Stomach smooth muscle (tissue), 2 donors: ENCODE results near the gene GNAI2.
"Not testable (repeated sequence)": the region's sequence is repeated elsewhere in the genome, so short reads cannot be mapped to it uniquely, and the experiment has no call there.

Experiments used
- H3K27ac ChIP-seq: one replicate; pipeline ENCODE4 v1.7.0; 2013; ENCODE audit warnings: mild to moderate bottlenecking, low read length, inconsistent platforms
- H3K27me3 ChIP-seq, 2 donors: one replicate each; pipeline ENCODE4 v1.7.0; 2013; ENCODE audit warnings: low read length in 2 of 2; ENCODE audit not compliant: insufficient read depth in 2 of 2, control insufficient read depth in 1 of 2
- H3K36me3 ChIP-seq, 2 donors: one replicate each; pipeline ENCODE4 v1.7.0; 2013; ENCODE audit warnings: low read length in 2 of 2; ENCODE audit not compliant: control insufficient read depth in 2 of 2, insufficient read depth in 2 of 2
- H3K4me1 ChIP-seq: one replicate; pipeline ENCODE4 v1.7.0; 2013; ENCODE audit warnings: low read length; ENCODE audit not compliant: control insufficient read depth, insufficient read depth
- H3K4me3 ChIP-seq, 2 donors: one replicate each; pipeline ENCODE4 v1.7.0; 2013; ENCODE audit warnings: low read length in 2 of 2
- H3K9ac ChIP-seq, 2 donors: one replicate each; pipeline ENCODE4 v1.7.0; 2013; ENCODE audit warnings: low read length in 2 of 2, mild to moderate bottlenecking in 1 of 2
- H3K9me3 ChIP-seq, 2 donors: one replicate each; pipeline ENCODE4 v1.7.0; 2013; ENCODE audit warnings: low read length in 2 of 2; ENCODE audit not compliant: control insufficient read depth in 2 of 2
- donor health status: healthy.
- donor health status: Pancreatic carcinoma.

GNAI2 gene

DNA sequence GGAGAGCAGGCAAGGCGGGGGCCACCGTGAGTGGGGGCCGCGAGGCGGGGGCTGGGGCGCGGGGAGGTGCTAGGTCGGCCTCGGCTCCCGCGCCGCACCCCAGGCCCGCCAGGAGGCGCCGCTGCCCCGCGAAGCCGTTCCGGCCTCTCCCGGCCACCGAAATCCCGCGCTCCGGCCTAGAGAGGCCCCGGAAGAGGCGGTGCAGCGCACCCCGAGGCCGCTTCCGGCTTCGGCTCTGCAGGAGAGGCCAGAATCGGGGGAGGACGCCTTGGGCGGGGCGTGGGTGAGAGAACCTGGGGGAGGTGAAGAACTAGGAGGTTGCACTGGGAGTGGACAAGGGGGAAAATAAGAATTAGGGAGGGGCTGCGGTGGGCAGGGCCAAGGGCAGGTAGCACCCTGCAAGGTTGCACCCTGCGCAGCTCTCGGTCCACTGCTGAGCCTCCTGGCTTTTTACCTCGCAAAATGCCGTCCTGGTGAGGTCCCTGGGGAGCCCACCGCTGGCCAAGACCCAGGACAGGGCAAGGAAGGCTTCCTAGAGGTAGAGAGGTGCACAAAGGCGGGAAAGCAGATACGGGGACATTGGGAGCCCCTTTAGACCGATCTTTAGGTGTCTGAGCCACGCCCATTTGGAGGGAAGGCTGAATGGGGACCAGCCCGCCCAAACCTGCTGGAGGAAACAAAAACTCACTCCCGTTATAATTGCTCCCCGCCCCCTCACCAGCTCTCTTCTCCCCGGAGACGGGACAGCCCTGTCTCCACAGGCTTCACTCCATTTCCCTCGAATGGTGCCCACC lies 8.4 kb upstream of the GNAI2 start:
- H3K4me1 ChIP-seq: peaks cover 17% of the 10 kb centered on the region
- peak overlapping the region; percentile 66 to 75 for H3K9ac ChIP-seq
- no peaks in the 10 kb centered on the region for H3K36me3 ChIP-seq
- H3K27me3 ChIP-seq: no peaks in the 10 kb centered on the region
- peak overlapping the region; percentile 91 for H3K4me3 ChIP-seq
- no peaks in the 10 kb centered on the region for H3K9me3 ChIP-seq
- H3K27ac ChIP-seq: no peak overlapping the region

DNA sequence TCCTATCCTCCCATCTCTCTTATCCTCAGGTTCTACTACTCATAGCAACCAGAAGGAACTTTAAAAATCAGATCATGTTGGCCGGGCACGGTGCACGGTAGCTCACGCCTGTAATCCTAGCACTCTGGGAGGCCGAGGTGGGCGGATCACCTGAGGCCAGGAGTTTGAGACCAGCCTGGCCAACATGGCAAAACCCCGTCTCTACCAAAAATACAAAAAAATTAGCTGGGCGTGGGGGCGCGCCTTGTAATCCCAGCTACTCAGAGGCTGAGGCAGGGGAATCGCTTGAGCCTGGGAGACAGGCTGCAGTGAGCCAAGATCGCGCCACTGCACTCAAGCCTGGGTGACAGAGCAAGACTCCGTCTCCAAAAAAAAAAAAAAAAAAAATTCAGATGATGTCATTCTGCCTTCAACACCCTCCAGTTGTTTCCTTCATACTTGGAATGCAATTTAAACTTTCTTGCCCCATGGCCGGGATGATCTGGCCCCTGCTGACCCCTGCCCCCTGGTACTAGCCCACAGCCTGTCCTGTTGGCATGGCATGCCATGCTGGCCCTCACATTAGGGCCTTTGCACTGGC lies 7.7 kb upstream of the GNAI2 start:
- H3K9me3 ChIP-seq, H3K27me3 ChIP-seq, H3K27ac ChIP-seq, H3K36me3 ChIP-seq: not testable (repeated sequence)
- peak overlapping the region; percentile 91 for H3K4me3 ChIP-seq
- peaks cover 17% of the 10 kb centered on the region for H3K4me1 ChIP-seq
- H3K9ac ChIP-seq: peak overlapping the region in 1 of 2 donors; percentile 75

DNA sequence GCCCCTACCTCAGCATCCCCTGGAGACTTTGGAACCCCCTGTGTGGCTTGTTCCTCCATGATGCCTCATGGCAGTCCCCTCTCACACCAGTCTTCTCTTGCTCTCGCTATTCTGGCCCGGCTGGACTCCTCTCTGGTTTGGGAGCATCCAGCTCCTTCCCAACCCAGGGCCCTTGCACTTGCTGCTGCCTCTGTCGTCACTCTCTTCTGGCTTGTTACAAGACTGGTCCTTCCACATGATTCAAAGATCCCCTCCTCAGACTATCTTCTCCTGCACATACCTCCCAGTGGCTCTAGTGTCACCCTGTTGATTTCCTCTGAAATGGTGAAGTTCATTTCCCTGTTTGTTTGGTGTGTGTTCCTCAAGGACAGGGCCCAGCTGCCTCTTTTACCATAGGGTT lies 6.5 kb upstream of the GNAI2 start:
- Histone ChIP-seq H3K4me3 (no peak overlapping the region), H3K27me3 (no peaks in the 10 kb centered on the region), H3K27ac (no peak overlapping the region), H3K9me3 (no peaks in the 10 kb centered on the region), H3K36me3 (no peaks in the 10 kb centered on the region), H3K4me1 (peaks cover 17% of the 10 kb centered on the region), H3K9ac (no peak overlapping the region)

DNA sequence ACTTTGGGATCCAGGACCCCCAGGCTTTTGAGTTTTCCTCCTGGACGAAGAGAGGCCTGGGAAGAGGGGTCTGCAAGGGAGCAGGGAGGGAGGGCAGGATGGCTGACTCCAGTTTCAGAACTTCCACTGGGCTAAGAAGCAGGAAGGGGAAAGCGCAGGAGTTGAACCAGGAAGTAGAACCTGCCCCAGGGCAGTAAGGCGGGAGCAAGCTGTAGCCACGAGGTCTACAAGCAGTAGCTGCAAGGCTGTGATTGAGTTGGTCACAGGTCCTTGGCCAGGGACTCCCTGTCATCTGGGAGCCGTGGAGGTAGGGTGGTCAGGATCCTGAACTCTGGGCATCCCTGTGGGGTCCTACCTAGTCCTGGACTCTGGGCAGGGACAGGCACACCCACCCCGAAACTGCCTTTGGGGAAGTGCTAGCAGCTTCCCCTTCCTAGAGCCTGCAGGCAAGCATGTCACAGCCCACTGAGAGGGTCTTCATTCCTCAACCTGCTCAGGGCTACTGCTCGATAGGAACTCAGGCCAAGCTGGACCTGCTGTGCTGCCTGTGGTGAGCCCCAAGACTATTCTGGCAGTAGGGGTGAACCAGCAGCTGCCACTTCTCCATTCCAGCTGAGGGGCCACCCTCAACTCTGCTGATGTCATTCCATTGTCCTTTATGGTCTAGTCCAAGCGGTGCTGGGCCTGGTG lies 5.8 kb upstream of the GNAI2 start:
- Histone ChIP-seq H3K9me3 (no peaks in the 10 kb centered on the region), H3K9ac (no peak overlapping the region), H3K36me3 (no peaks in the 10 kb centered on the region), H3K4me1 (peaks cover 19% of the 10 kb centered on the region), H3K4me3 (no peak overlapping the region), H3K27ac (no peak overlapping the region), H3K27me3 (no peaks in the 10 kb centered on the region)

DNA sequence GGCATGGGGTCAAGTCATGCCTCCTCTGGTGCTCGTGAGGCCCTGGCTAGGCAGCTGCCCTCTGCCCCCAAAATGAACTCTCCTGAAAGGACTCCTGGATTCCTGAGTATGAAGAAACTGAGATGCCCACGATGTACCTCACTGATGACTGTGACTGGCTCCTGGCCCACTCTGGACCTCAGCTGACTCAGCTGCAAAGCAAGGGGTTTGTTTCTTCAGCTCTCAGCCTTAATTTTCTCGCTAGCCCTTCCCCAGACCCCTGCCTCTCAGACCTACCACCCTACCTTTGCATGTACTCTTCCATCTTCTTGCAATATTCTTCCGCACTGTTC lies 5.2 kb upstream of the GNAI2 start:
- no peaks in the 10 kb centered on the region for H3K9me3 ChIP-seq
- no peak overlapping the region for H3K9ac ChIP-seq
- no peaks in the 10 kb centered on the region for H3K36me3 ChIP-seq
- no peak overlapping the region for H3K4me3 ChIP-seq
- no peak overlapping the region for H3K27ac ChIP-seq
- H3K27me3 ChIP-seq: no peaks in the 10 kb centered on the region
- peaks cover 22% of the 10 kb centered on the region for H3K4me1 ChIP-seq

DNA sequence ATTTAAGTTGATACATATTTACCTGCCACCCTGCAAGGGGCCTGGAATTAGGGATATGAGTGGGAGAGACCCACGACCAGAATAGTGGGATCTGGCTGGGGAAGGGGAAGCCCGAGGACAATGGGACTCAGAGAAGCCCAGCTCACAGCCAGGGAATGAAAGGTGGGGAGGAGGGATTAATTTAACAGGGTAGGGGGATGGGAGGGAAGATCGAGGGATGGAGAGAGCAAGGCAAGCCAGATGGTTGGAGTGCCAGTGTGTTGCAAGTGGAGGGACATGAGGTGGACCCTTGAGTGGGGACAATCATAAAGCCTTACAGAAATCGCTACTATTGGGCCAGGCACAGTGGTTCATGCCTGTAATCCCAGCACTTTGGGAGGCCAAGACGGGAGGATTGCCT lies 4.4 kb upstream of the GNAI2 start:
- Histone ChIP-seq H3K36me3 (no peaks in the 10 kb centered on the region), H3K4me3 (no peak overlapping the region), H3K27ac (no peak overlapping the region)

DNA sequence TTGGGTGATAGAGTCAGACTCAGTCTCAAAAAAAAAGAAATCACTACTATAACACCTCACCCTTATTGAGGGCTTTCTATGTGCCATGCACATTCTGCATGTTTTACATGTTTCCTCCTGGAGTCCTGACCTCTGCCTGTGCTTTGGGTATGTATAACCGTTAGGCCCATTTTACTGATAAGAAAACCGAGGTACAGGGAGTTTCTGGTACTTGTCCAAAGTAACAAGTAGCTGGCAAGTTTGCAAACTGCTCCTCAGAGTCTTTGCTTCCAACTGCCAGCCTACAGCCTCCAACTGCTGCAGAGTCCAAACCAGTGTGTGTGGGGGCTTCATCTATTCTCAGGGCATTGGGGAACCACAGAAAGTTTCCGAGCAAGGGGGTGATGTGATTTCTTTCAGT lies 3.7 kb upstream of the GNAI2 start:
- Histone ChIP-seq H3K27ac (no peak overlapping the region), H3K4me1 (peaks cover 21% of the 10 kb centered on the region), H3K27me3 (no peaks in the 10 kb centered on the region), H3K9me3 (no peaks in the 10 kb centered on the region), H3K36me3 (no peaks in the 10 kb centered on the region), H3K4me3 (no peak overlapping the region), H3K9ac (no peak overlapping the region)

More for the DNA sequence above, 4.4 kb upstream of the GNAI2 start:
- no peaks in the 10 kb centered on the region for H3K27me3 ChIP-seq
- peaks cover 20% of the 10 kb centered on the region for H3K4me1 ChIP-seq
- no peaks in the 10 kb centered on the region for H3K9me3 ChIP-seq
- H3K9ac ChIP-seq: no peak overlapping the region

DNA sequence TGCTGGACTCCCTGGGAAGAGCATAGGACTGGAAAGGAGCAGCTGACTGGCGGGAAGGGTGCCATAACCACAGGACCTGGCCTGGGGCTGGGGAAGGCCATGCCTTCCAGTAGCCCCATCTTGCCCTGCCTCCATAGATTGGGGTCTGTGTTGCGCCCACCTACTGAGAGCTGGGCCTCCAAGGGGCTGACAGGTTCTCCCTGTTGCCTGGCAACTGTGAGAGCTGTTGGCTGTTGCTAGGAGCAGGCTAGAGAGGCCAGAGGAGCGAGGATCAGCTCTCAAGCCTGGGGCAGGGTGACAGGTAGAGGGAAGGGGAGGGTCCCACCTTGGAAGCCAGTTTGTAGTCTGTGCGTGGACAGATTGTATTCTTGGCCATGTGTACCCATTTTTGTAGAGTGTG lies 2.8 kb upstream of the GNAI2 start:
- no peaks in the 10 kb centered on the region for H3K9me3 ChIP-seq
- H3K4me3 ChIP-seq: no peak overlapping the region
- no peak overlapping the region for H3K9ac ChIP-seq
- peaks cover 24% of the 10 kb centered on the region for H3K4me1 ChIP-seq
- H3K36me3 ChIP-seq: no peaks in the 10 kb centered on the region
- no peak overlapping the region for H3K27ac ChIP-seq
- H3K27me3 ChIP-seq: no peaks in the 10 kb centered on the region

DNA sequence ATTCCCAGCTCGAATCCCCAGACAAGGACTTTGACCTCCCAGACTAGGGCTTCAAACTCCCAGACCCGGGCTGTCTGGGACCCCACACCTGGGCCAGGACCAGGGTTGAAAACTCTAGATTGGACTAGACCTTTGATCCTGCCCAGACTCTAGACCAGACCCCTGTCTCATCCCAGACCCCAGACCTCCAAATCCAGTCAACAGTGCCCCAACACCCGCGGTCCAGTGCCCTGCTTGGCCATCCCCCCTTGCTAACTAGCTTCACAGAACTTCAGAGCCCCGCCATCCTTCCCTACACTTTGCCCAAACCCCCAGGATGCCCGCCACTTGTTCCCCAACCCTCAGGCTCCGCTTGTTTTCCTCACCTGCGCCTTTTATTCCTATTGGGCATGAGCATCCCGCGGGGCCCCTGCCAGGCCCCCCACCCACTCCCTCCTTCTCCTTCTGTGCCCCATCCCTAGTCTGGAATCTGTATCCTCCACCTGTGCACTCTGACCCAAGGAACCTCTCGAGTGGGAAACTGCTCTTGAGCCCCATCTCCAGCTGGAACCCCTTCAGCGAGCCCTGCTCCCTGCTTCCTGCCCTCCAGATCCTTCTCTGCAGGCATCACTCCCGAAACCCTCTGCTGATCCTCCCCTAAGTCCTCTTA lies 604 bp downstream of the GNAI2 start:
- H3K27me3 ChIP-seq: no peaks in the 10 kb centered on the region
- H3K9ac ChIP-seq: peak overlapping the region; percentile 81 to 94
- H3K9me3 ChIP-seq: no peaks in the 10 kb centered on the region
- H3K4me3 ChIP-seq: peak overlapping the region; percentile 88 to 95
- H3K4me1 ChIP-seq: peaks cover 56% of the 10 kb centered on the region
- peak overlapping the region; percentile 86 for H3K27ac ChIP-seq
- H3K36me3 ChIP-seq: peaks cover 0 to 8% of the 10 kb centered on the region in 2 donors

DNA sequence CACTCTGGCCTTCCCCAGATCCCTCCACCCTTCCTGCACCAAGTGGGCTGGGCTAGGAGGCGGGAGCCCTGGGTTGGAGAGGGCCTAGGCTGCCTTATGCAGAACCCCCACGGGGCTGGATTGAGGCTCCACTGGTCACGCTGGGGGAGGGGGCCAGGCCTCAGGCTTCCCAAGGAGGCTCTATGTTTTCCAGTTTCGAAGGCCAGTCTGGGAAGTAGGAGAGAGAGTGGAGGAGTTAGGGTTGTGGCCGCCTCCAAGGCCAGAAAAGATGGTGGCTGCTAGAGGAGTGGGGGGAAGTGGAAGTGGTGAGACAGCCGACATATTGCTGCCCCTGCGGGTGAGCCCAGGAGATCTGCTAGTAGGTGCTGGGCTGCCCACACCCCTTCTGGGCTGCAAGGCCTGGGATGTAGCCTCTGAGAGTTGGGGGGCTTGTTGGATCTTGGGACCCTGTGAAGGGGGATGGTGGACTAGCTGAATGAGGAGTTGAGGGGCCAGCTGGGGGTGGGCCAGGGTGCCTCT lies 1.2 kb downstream of the GNAI2 start:
- Histone ChIP-seq H3K27me3 (no peaks in the 10 kb centered on the region), H3K36me3 (peaks cover 0 to 8% of the 10 kb centered on the region in 2 donors), H3K9ac (peak overlapping the region; percentile 81 to 94), H3K27ac (peak overlapping the region; percentile 86), H3K4me3 (peak overlapping the region; percentile 88 to 95), H3K4me1 (peaks cover 62% of the 10 kb centered on the region), H3K9me3 (no peaks in the 10 kb centered on the region)
